ENCODE measurements around the gene EXOC4. TPM values are rescaled to one million over a fixed set of nuclear protein-coding genes. Genes with fewer than 3 reads are reported as not detected.

Gene EXOC4
- total RNA-seq, 1 experiment from 2014 or later, result 71.0 TPM

DNA sequence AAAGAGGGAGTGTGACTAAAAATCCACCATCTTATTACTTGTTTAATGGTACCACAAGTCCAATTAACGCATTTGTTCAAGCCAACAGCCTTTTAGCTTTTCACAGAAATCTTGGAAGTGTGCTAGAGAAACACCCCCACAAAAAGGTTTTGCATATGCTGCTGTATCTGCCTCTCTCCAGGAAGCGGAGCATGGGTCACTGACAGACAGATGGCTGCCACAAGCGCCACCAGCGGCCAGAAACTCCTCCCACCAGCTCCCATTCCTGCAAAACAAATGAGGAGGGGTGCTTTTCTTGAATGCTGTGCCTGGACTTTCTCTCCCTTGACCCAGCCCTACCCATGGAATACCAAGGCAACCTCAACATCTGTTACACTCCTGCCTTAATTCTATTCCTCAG is 698.0 kb downstream of the EXOC4 start:
- Histone ChIP-seq H3K9me3 (ENCODE audit: control insufficient read depth, insufficient read depth, low read depth, low read length) (no peaks in the 10 kb centered on the region), H3K27ac (ENCODE audit: low read length) (no peak overlapping the region), H3K4me1 (ENCODE audit: control insufficient read depth, insufficient read depth, low read length) (no peaks in the 10 kb centered on the region), H3K36me3 (ENCODE audit: control insufficient read depth, insufficient read depth, low read length) (no peaks in the 10 kb centered on the region), H3K4me3 (ENCODE audit: low read depth in 2 of 2, low read length in 2 of 2) (no peak overlapping the region), H3K27me3 (ENCODE audit: control insufficient read depth, insufficient read depth, low read length) (no peaks in the 10 kb centered on the region)
- BruUV-seq (replicated peaks), result no TSS peak
- TF ChIP-seq, protein P1, sequence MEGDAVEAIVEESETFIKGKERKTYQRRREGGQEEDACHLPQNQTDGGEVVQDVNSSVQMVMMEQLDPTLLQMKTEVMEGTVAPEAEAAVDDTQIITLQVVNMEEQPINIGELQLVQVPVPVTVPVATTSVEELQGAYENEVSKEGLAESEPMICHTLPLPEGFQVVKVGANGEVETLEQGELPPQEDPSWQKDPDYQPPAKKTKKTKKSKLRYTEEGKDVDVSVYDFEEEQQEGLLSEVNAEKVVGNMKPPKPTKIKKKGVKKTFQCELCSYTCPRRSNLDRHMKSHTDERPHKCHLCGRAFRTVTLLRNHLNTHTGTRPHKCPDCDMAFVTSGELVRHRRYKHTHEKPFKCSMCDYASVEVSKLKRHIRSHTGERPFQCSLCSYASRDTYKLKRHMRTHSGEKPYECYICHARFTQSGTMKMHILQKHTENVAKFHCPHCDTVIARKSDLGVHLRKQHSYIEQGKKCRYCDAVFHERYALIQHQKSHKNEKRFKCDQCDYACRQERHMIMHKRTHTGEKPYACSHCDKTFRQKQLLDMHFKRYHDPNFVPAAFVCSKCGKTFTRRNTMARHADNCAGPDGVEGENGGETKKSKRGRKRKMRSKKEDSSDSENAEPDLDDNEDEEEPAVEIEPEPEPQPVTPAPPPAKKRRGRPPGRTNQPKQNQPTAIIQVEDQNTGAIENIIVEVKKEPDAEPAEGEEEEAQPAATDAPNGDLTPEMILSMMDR (IDR thresholded peaks at IDR 0.05), result no peak
- no peak for TF ChIP-seq SIN3A (IDR thresholded peaks at IDR 0.05; ENCODE audit: borderline replicate concordance, insufficient read depth, low read depth, low read length)
- TF ChIP-seq, protein P2, sequence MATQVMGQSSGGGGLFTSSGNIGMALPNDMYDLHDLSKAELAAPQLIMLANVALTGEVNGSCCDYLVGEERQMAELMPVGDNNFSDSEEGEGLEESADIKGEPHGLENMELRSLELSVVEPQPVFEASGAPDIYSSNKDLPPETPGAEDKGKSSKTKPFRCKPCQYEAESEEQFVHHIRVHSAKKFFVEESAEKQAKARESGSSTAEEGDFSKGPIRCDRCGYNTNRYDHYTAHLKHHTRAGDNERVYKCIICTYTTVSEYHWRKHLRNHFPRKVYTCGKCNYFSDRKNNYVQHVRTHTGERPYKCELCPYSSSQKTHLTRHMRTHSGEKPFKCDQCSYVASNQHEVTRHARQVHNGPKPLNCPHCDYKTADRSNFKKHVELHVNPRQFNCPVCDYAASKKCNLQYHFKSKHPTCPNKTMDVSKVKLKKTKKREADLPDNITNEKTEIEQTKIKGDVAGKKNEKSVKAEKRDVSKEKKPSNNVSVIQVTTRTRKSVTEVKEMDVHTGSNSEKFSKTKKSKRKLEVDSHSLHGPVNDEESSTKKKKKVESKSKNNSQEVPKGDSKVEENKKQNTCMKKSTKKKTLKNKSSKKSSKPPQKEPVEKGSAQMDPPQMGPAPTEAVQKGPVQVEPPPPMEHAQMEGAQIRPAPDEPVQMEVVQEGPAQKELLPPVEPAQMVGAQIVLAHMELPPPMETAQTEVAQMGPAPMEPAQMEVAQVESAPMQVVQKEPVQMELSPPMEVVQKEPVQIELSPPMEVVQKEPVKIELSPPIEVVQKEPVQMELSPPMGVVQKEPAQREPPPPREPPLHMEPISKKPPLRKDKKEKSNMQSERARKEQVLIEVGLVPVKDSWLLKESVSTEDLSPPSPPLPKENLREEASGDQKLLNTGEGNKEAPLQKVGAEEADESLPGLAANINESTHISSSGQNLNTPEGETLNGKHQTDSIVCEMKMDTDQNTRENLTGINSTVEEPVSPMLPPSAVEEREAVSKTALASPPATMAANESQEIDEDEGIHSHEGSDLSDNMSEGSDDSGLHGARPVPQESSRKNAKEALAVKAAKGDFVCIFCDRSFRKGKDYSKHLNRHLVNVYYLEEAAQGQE (IDR thresholded peaks at IDR 0.05; ENCODE audit: insufficient read depth in 1 of 2, low read depth in 2 of 2, low read length in 1 of 2), result no peak
- TF ChIP-seq TCF7L2 (IDR thresholded peaks at IDR 0.05; ENCODE audit: low read depth, low read length), result no peak
- POLR2A ChIA-PET, result no interaction called here
- no peak for DNase-seq (ENCODE audit: low read depth, low spot score)
- CTCF ChIA-PET, result no interaction called here
- no peak for ATAC-seq
- in situ Hi-C loops (cut with HindIII; ENCODE audit: low pct_unique_long_range_greater_than_20kb, low sequenced_read_pairs), result no loop called here
- intact Hi-C loops (cut with micrococcal nuclease; ENCODE audit: unreplicated experiment), result no loop called here

DNA sequence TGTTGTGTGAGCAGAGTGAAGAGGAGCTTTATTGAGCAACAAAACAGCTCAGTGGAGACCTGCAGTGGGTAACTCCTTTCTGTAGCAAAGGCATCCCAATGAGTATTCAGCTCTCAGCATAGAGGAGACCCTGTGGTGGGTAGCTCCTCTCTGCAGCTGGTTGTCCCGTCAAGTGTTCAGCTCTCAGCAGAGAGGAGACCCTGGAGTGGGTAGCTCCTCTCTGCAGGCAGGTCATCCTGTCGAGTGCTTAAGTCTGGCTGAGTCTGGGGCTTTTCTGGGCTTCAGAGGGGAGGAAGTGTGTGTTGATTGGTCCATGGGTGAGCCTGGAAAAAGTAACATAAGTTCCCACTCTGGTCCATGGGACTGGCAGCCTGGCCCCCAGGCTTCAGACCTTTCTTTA is 702.3 kb downstream of the EXOC4 start:
- DNase-seq (ENCODE audit: low read depth, low spot score), result no peak
- Histone ChIP-seq H3K4me1 (ENCODE audit: control insufficient read depth, insufficient read depth, low read length) (no peaks in the 10 kb centered on the region), H3K4me3 (ENCODE audit: low read depth in 2 of 2, low read length in 2 of 2) (no peak overlapping the region), H3K36me3 (ENCODE audit: control insufficient read depth, insufficient read depth, low read length) (no peaks in the 10 kb centered on the region), H3K9me3 (ENCODE audit: control insufficient read depth, insufficient read depth, low read depth, low read length) (no peaks in the 10 kb centered on the region), H3K27me3 (ENCODE audit: control insufficient read depth, insufficient read depth, low read length) (no peaks in the 10 kb centered on the region), H3K27ac (ENCODE audit: low read length) (no peak overlapping the region)
- TF ChIP-seq POLR2AphosphoS5 (IDR thresholded peaks at IDR 0.05; ENCODE audit: low read depth, low read length) (no peak), TCF7L2 (IDR thresholded peaks at IDR 0.05; ENCODE audit: low read depth, low read length) (no peak), SIN3A (IDR thresholded peaks at IDR 0.05; ENCODE audit: borderline replicate concordance, insufficient read depth, low read depth, low read length) (no peak)
- TF ChIP-seq, protein P2 (IDR thresholded peaks at IDR 0.05; ENCODE audit: insufficient read depth in 1 of 2, low read depth in 2 of 2, low read length in 1 of 2), result no peak
- TF ChIP-seq, protein P1 (IDR thresholded peaks at IDR 0.05), result no peak
- ChIA-PET POLR2A (no interaction called here), CTCF (no interaction called here)
- ATAC-seq, result no peak
- no TSS peak for BruUV-seq (replicated peaks)
- in situ Hi-C loops (cut with HindIII; ENCODE audit: low pct_unique_long_range_greater_than_20kb, low sequenced_read_pairs), result no loop called here
- intact Hi-C loops (cut with micrococcal nuclease; ENCODE audit: unreplicated experiment), result no loop called here

Measured in Panc1 (cell line).